NB4 (cell line): Measurements from ENCODE around the gene ACP4.

Experiments used
- CTCF ChIP-seq: IDR thresholded peaks from one replicate; pipeline ENCODE4 v1.5.1; 2012; ENCODE audit warnings: low read depth, low read length
- MYC ChIP-seq: IDR thresholded peaks from 2 replicates; pipeline ENCODE4 v1.6.1; 2011; ENCODE audit warnings: low read depth, low read length
- POLR2A ChIP-seq: IDR thresholded peaks from 2 replicates; pipeline ENCODE4 v1.6.1; 2011; ENCODE audit warnings: mild to moderate bottlenecking; ENCODE audit not compliant: insufficient read length; ENCODE audit errors: extremely low read depth

GRCh38 chr19:50842130-50842529 is 51.9 kb downstream of the ACP4 start:
- TF ChIP-seq CTCF, result no peak
- no peak for TF ChIP-seq POLR2A
- TF ChIP-seq MYC, result no peak
